ENCODE results near the gene UVRAG.

- TF ChIP-seq CTCF (IDR thresholded peaks at IDR 0.05) (no peak), EP300 (IDR thresholded peaks at IDR 0.05) (no peak)
Measured at GRCh38 chr11:75858042-75858441, 43.0 kb downstream of the UVRAG start.

Measured in stomach (tissue), 4 donors.